ENCODE results near the gene CENPN.

CENPN gene

GRCh38 chr16:81035975-81036750 lies 29.1 kb downstream of the CENPN start:
- no peak for DNase-seq

DNA sequence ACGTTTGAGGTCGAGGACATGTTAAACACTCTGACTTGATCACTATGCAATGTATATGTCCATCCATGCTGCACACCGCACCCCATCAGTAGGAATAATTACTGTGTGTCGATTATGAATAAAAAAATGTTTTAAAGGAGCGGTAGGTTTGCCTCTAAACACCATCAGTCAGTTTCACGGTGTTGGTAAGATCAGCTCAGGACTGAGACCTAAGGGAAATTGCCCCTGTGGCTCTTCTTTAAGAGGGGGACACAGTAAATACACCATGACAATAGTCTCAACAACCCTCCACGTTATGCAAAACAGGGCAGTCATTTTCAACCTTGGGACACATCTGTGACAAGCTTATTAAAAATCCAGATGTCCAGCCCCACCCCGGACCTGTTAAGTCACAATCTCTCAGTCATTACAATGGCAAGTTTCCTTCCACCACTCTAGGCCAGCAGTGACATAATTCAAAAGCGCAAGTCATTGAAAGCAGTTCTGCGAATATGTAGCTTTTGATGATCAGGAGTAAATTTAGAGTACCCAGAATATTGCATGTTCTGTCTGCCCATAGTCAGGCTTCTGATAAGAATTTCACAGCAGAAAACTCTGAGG lies 29.8 kb downstream of the CENPN start:
- no peak for DNase-seq

DNA sequence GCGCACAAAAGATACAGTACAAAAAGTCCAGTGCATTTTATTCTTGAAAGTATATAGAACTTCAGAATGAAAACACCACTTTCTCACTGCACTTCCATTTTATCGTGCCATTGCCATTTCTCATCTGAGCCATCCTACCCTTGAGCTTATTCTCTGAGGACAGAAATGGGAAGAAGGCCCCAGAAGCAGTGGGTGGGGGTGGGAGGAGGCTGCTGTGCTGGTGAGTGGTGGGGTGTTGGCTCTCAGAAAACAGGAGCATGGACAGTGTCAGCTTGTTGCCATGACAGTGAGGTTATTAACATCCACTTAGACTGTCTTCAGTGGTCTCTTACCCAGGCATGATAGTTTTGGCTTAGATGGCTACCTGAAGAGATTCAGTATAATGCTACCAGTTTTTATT lies 33.1 kb downstream of the CENPN start:
- DNase-seq, result no peak

- no peak for DNase-seq
These were observed 33.8 kb downstream of the CENPN start for GRCh38 chr16:81040842-81041241.

DNA sequence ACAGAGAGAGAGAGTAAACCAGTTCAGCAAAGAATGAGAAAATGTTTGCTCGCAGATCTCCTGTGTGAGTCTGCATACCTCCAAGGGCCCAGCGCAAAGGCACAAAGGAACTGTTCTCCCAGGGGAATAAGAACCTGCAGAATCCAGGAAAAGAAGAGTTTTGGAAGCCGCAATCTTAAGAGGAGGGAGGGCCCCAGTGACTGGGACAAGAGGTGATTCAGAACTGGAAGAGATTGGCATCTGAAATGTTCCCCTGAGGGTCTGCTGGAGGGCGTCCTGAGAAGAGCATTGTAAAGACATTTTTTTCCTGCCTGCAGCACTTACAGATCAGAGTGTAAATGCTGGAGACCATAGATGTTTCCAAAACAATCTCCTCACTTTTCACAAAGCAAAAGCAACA lies 34.7 kb downstream of the CENPN start:
- DNase-seq, result no peak

DNA sequence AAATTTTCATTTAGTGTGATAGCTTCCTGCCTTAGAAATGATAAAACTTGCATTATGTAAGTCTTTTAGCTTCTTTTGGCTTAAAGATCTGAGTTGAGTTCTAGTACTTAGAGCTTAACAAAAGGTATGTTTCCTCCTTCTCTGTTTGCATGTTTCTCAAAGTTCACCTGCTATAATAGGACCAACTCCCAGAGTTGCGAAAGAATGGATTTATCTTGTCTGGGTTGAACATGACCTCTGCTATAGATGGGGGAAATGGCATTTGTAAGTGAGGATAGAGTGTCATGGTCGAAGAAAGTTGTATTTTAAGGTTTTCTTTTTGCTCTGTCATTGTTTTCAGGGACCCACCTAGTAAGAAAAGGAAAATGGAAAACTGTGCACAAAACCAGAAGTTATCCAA lies 35.8 kb downstream of the CENPN start:
- DNase-seq, result no peak

GRCh38 chr16:81053761-81054160 lies 46.7 kb downstream of the CENPN start:
- no peak for DNase-seq

- DNase-seq, result no peak
These were observed 53.7 kb downstream of the CENPN start for GRCh38 chr16:81060576-81061306.

DNA sequence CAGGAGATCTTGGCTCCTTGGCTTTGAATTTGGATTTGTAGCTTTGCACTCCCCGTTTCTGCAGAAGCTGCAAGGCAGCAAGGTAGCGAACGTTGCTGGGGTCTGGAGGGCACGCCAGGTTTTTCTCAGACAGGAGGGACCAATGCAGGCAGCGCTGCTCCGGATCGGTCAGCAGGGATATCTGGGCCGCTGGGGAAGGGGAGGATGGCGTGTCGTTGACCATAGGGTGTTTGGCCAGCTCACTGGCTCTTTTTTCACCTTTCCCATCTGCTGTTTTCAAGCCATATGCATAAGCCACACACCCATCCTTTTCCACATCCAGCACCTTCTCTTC lies 54.3 kb downstream of the CENPN start:
- DNase-seq, result no peak

- DNase-seq, result no peak
These were observed 55.0 kb downstream of the CENPN start for GRCh38 chr16:81061871-81062608.

DNA sequence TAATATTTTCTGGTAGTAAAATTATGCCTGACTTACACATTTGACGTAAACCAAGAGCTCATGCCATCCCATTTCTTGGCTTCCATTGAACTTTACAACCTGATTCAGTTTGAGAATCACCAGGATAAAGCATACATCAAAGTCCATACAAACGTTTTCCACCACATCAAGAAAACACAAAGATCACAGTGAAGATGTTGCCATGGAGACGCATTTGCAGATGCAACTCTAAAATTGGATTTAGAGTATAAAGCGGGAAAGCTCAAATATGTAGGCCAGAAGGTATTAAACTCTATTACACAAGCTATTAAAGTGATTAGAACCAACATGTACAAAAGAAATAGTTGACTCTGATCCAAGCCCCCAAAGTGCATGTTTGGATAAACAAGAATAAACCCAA lies 59.7 kb downstream of the CENPN start:
- DNase-seq, result no peak

- no peak for DNase-seq
These were observed 60.2 kb downstream of the CENPN start for GRCh38 chr16:81067166-81067565.

DNA sequence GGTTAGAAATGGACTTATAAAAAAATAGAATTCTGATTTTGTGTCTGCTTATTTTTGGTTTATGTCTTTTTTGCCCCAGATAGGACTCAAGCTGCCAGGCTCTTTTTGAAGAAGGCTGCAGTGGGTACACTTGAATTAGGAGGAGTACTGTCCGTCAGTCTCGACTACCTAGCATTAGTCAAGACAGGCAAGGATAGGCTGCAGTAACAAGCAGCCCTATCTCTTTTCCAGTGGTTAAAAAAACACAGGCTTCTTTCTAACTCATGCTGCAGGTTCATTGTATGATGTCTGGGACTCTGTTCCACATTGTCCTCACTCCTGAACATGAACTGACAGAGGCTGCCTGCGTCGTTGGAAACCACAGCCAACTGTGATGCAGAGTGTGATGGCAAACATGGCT lies 62.0 kb downstream of the CENPN start:
- DNase-seq, result no peak

- no peak for DNase-seq
These were observed 64.0 kb downstream of the CENPN start for GRCh38 chr16:81070979-81071378.

- no peak for DNase-seq
These were observed 64.8 kb downstream of the CENPN start for GRCh38 chr16:81071805-81072204.

DNA sequence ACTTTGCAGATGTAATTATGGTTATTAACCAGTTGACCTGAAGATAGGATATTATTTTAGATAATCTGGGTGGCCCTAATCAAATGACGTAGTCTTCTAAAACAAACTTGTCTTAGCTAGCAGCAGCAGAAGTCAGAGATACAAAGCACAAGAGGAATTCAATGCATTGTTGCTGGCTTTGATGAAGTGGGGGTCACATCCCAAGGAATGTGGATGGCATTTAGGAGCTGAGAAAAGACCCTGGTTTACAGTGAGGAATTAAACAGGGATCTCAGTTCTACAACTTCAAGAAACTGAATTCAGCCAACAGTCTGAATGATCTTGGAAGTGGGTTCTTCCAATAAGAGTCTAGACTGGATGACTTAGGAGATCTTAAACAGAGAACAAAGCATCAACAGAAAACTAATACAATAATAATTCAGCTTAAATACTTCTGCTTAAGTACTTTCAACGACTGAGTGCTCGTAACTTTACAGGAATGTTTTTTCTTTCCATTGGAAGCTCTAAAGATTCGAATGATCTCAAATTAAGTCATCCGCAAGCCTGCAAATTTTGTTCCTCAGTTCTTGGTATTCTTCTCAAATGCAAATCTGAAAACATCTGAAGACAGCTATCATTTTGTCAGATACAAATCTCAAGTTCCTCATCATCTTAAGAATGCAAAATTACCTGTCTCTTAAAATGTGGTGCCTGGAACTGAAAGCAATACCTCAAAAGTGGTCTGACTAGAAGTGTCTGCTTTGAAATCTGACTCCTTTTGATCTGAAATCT lies 66.7 kb downstream of the CENPN start:
- DNase-seq, result no peak

- DNase-seq, result peak; percentile 42
These were observed 69.6 kb downstream of the CENPN start for GRCh38 chr16:81076566-81077075.

DNA sequence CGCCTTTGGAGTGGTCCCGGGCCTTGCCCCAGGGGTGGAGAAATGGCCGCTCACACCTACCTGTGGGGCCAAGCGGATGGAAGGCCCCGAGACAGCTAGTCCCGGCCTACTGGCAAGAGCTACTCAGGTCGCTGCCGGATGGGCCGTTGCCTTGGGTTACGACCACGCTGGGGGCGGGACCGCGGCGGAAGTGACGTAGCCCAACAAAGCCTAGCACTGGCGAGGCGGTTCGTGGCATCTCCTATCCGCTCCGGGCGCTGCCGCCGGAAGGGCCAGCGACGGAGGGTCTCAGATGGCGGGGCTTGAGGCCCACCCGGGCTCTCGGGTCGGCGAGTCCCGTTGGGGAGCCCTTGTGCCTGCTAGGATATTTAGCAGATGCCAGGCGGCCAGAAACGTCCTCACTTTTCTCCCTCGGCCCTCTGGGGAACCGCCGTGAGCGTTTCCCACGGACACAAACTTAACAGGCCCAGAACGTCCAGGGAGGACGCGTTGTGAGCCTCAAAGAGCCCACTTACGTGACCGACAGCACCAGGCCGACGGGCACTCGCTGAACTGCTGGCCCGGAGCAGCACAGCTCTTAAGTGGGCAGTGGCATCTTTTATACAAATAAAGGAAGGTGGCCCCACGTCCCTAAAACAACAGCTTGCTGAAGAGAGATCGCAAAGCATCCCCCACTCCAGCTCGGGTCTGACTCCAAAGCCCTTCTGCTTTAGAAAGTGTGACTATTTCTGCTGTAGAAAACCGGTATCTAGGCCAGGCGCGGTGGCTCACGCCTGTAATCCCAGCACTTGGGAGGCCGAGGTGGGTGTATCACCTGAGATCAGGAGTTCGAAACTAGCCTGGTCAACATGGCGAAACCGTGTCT lies 70.3 kb downstream of the CENPN start, which contains the start of gene C16orf46:
Gene C16orf46, minus strand, starts transcription at position 163 of the 865 bp plus-strand sequence. CDS start 13,283 bp downstream, outside the sequence.
- peak; percentile 57 for DNase-seq

GRCh38 chr16:81080233-81080632 lies 73.2 kb downstream of the CENPN start:
- DNase-seq, result no peak

DNA sequence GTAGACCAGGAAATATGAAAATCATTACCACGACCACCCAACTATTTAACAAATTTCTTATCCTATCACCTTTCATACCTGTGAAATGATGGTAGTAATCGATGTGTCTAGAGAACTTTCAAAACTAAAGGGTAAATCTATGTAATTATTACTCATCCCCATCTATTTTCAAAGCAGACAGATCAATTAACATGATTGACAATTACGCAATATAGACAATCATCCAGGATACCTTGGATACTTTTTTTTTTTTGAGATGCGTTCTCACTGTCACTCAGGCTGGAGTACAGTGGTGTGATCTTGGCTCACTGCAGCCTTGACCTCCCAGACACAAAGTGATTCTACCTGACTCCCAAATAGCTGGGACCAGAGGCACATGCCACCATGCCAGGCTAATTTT lies 74.0 kb downstream of the CENPN start:
- DNase-seq, result no peak

Measured in NCI-H2081 treated with DMSO at 0.1 percent for 48 hours (cell line).